NCI-H748 treated with DMSO at 0.1 percent for 48 hours (cell line): ENCODE data around the gene ZNF837.
"Not testable (repeated sequence)": the region's sequence is repeated elsewhere in the genome, so short reads cannot be mapped to it uniquely, and the experiment has no call there.

Source experiments
- DNase-seq: peaks from one replicate; lab custom pipeline; 2025; lab: John Stamatoyannopoulos, UW

The ZNF837 gene

DNA sequence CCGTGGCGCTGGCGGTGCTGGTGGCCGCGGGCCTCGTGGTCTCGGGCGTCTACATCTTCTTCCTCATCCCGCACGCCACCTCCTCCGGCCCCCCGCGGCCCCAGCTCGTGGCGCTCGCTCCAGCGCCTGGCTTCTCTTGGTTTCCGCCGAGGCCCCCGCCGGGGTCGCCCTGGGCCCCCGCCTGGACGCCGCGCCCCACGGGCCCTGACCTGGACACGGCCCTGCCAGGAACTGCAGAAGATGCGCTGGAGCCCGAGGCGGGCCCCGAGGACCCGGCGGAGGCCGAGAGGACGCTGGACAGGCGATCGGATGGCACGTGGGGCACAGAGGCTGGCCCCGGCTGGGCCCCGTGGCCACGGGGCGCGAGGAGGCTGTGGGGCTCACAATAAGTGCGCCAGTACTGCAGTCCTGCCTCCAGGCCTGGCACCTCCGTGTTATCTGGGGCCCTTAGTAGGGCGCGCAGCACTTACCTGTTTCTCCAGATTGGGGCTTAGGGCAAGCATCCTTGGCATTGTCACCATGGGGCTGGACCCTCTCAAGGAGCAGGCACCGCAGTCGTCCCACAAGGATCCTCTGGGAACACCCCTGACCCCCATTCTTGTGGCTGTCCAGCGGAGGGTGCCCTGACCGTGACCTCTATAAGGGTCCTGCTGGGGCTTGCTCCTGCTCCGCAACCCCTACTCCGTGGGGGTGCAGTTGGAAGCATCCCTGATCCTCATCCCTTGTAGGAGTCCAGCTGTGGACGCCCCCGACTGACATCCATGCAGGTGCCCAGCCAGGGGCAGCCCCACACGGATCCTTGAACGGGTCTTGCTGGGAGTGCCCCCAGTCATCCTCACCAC, 16.1 kb upstream of the ZNF837 start:
- DNase-seq: no peak

DNA sequence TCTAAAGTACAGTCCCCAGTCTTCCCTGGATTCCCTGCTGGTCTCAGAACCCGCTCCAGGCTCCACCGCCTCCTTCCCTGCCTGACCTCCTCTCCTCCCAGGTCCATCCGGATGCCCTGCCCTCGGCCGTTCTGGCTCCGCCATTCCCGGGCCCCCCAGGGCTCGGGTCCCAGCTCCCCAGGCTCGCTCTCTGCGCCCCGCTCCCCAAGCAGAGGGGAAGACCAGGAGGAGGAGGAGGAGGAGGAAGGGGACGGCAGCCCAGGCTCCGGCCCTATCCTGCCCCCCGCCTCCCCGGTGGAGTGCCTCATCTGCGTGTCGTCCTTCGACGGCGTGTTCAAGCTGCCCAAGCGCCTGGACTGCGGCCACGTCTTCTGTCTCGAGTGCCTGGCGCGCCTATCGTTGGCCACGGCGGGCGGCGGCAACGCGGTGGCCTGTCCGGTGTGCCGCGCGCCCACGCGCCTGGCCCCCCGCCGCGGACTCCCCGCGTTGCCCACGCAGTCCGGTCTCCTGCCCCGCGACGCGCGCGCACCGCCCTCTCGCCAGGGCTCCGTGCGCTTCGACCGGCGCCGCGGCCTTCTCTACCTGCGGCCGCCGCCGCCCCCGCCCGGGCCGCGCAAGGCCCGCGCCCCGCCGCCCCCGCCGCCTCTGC, 15.3 kb upstream of the ZNF837 start:
- DNase-seq: no peak

DNA sequence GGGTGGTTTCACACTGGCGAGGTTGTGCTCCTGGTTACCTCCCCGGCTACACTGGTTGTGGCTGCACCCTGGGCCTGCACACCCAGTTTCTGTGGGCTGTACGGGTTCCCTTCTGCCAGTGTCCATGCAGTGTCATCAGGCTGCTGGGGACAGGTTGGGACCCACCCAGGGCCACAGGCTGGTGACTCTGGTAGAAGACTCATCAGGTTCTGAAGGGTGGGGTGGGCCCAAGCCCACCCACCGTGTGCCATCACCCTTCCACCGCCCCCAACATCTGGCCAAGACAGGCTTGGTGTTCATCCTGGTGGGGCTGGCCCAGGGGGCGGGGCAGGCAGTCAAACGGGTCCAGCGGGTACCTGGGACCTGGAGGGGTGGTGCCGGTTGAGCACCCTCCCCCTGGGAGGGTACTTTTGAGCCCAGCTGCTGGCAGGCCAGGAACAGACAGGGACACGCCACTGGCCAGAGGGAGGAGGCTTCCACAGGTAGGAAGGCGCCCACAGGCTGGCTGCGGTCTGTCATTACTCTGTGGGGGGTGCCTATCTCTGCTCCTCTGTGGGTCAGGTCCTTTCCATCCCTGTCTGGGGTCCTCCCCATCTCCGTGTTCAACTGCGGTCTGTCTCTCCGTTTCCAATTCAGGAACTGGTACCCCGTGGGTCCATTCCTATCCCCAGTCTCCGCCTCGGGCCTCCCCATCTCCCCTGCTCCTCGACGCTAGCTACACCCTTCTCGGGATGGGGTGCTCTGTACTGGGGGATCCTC, 14.6 kb upstream of the ZNF837 start, which contains the start of gene RNF225:
Gene RNF225, plus strand, starts transcription at position 437 of the 759 bp plus-strand sequence. CDS start 434 bp downstream, outside the sequence.
- no peak for DNase-seq

DNA sequence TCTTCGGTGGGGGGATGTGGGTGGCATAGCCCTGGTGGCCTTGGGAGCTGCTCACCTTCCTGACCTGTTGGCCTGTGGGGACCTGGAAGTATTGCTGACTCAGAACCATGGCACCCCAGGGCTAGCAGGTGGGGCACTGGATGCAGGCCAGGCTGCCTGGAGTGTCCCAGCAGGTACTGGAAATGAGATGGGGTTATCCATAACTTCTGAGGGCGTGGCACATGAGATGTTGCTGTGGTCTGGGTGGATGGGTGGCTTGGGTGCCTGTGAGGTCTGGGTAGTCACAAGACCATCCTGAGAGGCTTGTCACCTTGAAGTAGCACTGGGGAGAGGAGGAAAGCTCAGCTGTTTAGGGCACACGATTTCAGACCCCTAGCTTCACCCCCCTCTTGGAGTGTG, 14.0 kb upstream of the ZNF837 start:
- DNase-seq: no peak

DNA sequence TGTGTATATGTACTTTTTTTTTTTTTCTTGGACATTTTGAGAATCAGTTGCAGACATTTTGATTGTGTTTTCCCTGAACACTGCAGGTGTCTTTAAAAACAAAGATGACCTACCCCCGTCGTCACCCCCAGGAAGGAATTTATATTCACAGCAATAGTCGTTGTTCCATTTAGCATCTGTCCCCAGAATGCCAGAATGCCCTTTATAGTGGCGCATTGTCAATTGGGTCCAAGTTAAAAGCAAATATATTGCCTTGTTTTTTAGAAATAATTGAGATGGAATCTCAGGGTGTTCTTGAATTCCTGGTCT, 12.8 kb upstream of the ZNF837 start:
- no peak for DNase-seq

DNA sequence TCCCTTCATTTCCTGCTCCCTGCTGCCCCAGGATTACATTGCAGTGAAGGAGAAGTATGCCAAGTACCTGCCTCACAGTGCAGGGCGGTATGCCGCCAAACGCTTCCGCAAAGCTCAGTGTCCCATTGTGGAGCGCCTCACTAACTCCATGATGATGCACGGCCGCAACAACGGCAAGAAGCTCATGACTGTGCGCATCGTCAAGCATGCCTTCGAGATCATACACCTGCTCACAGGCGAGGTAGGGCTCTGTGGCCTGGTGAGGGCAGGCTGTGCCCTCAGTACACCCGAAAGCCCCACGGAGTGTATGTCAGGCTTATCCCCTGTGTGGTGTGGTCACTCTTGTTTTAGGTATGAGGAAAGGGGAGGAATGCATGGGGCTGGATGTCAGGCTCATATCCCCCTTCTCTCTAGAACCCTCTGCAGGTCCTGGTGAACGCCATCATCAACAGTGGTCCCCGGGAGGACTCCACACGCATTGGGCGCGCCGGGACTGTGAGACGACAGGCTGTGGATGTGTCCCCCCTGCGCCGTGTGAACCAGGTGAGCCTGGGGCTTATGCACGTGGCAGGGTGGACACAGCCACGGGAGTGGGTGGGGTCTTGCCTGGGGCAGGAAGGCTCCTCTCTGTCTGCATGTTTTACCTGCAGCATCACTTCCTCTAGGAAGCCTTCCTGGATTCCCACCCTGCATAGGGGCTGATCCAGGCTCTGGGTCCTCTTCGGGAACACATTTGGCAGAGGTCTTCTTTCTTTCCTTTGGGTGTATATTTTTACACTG, 12.3 kb upstream of the ZNF837 start:
- DNase-seq: no peak

DNA sequence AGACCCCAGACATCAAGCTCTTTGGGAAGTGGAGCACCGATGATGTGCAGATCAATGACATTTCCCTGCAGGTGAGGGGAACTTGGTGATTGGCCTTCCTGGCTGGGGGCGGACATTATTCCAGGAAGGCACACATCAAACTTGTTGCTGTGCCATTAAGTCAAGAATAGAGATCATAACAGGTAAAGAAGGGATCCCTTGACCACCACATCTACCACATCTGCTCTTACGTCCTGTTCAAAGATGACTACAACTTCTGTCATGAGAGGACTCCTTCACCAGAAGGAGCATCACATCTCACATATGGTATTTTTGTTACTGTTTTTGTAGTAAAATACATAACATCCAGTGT, 7.3 kb upstream of the ZNF837 start:
- no peak for DNase-seq

DNA sequence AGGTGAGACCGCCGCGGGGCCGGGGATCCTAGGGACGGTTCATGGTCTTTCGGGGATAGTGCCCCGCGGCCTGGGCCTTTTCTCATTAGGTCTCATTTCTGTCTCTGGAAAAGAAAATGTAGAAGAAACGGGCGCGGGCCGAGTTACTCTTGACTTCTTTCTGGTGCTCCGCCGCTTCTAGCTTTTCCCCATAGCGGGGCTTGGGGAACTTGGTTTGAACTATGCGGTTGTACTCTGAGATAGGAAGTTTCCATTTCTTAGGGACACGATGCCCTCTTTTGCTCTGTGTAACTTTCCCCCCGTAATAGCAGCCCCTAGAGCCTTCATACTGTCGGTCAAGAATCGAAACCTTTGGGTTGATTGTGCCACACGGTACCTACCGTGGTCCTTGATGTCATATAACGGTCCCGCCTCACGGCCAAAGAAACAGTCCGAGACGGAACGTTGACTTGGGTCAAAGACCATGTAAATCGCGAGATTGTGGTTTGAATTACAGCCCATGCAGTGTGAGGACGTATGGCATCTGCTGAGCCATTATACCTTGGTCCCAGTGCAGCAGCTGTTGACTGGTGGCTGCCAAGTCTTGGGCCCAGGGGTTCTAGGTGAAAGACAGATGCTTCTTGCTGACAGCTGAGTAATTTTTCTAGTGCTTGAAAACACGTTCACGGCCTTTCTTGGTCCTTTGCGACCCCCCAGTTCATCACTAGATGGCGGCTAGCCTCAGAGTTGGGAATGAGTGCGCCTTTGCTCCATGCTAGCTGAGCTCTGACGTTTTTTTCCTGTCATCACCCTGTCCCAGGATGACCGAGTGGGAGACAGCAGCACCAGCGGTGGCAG, 6.7 kb upstream of the ZNF837 start:
- no peak for DNase-seq

DNA sequence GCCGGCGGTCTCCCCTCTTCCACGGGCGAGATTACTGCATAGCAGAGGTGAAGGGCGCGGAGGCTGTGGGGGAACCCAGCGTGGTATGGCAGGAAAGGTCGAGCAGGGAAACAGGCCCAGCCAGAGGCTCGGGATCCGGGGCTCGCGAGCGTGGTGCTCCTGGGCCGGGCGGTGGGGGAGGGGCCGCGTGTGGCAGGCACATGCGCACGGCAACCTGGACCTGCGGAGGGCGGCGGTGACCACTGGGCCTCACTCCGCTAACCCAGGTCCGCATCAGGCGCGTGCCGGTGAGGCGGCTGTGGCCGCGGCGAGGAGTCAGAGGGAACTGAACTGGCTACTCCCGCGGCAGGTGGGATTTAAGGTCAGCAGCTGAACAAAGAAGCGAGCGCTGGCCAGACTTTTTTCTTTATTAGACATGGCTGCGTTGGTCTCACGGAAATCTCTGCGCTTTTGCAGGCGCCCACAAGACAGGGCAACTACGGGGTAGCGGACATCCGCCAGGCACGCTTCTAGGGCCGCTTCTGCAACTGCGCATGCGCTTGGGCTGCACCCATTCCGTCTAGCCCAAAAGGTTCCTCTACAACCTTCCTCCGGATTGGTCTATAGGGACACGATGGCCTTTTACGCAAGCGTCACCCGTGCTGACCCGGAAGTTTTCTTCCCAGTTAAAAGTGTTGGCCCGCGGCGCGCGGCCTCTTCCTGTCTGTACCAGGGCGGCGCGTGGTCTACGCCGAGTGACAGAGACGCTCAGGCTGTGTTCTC, 5.9 kb upstream of the ZNF837 start, which contains the start of gene RPS5:
Gene RPS5, plus strand, starts transcription at position 694 of the 762 bp plus-strand sequence. CDS start 869 bp downstream, outside the sequence.
- peak; percentile 98 for DNase-seq

DNA sequence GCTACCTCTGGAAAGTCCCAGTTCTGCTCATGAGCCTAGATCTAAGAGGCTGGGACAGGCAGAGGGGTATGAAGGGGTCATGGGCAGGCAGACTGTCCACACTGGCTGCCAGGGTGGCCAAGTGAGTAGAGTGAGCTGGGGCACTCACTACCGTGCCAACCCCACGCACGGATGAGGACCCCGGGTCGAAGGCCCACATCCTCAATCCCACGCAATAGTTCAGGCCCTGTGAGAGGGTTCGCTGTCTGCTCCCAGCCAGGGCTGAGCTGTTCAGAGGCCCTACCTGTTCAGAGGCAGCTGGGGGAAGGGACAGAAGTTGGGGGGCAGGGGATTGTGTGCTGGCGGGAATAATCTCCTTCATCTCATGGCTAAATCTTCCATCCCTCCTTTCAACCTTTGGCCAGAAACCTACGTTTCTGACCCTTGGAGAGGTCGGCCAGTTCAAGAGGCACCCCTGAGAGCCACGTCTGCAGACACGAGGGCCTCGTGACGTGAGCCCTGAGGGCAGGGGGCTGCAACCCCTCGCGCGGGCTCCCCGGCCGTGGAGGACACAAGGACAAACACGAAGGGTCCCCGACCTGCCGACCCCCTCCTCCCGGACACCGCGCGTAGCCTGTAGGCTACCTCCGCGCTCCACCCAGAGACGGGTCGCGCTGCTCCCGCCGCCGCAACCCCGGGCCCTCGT, 5.2 kb upstream of the ZNF837 start:
- DNase-seq: no peak

DNA sequence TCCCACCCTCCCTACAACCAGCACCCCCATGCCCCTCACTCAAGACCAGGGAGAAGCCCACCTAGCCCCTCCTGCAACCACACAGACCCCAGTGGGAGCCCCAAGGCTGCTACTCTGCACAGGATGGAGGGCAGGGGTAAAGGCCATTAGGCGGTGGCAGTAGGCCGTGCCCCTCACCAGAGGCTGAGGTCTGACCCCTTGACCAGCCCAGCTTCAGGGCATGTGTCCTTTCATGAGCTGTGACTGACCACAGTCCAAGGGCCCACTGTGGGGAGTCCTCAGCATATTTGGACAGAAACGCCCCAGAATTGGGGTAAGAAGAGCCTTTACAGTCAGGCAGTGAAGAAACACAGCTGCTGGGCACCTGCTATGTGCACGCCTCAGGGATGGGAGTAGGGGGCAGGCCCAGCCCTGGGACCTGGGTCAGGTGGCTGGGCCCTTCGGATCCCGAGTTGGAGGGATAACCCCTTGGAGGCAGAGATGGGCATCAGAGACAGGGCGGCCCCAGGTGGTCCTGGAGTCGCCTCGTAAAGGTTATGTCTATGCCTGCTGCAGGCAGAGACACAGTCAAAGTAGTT, 4.6 kb upstream of the ZNF837 start:
- no peak for DNase-seq

DNA sequence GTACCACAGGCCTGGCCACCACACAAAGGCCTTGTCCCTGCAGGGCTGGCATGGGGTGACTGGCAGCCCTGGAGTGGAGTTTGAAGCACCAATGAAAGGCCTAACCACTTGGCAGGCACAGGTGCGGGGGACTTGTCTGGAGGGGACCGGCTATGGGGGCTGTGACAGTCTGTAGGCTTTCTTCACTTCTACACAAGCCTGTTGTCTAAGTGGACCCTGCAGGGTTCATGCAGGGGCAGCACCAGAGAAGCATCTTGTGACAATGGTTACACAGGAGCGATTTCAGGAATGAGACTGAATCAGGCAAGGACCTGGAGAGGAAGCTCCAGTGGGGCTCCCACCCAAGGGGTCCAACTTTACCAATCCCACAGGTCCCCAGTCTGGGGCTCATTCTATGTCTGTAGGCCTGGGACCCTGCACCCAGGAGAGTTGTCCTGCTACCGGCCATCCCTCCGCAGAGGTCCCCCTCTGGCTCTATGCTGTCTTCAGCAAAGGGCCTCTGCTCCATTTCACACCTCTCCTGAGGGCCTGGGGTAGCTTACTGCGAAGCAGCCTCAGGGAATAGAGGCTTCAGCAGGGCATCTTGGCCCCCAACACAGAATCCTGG, 2.3 kb upstream of the ZNF837 start:
- DNase-seq: no peak

DNA sequence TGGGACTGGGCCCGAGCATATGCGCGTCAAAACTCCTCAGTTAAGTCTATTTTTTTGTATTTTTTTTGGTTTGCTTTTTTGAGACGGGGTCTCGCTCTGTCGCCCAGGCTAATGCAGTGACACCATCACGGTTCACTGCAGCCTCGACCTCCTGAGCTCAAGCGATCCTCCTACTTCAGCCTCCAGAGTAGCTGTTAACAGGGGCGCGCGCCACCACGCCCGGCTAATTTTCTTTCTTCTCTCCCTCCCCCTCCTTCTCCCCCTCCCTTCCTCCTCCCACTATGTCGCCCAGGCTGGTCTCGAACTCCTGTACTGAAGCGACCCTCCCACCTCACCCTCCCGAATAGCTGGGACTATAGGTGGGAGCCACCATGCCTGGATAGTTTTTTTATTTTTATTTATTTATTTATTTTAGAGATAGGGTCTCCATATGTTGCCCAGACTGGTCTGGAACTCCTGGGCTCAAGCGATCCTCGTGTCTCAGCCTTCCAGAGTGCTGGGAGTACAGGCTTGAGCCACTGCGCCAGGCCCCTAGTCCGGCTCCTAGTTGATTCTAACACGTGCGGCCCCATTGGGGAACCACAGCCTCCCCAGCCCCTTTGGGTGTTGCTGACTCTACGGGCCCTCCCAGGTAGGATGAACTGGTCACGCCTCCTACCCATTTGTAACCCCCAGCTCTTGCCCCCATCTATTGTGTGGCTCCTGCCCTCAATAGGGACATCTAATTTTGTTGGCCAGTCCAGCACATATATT, 806 bp upstream of the ZNF837 start:
- DNase-seq: no peak

DNA sequence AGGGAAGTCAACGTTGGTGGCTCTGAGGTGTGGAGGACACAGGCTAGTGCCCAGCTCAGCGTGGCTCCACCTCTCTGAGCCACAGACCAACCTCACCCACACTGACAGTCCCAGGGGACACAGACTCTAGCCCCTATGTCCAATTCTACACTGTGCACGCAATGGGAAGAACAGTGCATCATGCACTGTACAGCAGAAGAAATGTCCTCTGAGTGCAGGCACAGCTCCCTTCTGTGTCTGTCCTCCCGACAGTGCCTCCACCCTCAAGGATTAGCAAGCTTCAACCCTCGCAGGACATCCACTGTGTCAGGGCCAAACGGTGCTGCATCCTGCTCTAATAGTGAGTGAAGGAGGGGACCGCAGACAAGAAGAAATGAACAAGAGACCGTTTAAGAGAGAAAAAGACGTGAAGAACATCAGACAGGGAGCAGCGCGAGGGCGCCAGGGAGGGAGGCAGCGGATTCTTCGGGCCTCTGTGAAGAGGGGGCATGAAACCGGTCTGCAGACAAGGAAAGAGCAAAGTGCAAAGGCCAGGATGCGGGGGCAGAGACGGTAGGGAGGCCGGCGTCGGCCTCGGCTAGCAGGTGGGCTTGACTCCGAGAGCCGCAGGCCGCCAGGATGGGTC, 681 bp downstream of the ZNF837 start:
- peak; percentile 53 for DNase-seq

DNA sequence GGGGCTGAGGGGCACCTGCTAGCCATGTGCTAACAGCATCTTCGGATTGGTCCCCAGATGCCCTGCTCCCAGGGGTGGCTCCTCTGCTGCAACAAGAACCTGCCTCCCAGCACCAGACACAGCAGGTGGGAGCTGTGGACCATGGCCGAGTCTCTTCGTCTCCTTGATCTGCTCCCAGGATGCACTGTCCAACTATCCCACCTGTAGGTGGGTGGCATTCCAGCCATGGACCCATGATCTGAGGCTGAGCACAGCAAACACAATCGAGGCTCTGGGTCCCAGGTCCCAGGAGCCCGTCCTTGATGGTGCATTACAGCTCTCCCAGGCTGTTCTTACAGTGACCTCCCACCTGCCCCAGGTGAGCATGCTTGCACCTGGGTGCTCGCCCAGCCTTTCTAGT, 1.6 kb downstream of the ZNF837 start:
- no peak for DNase-seq

DNA sequence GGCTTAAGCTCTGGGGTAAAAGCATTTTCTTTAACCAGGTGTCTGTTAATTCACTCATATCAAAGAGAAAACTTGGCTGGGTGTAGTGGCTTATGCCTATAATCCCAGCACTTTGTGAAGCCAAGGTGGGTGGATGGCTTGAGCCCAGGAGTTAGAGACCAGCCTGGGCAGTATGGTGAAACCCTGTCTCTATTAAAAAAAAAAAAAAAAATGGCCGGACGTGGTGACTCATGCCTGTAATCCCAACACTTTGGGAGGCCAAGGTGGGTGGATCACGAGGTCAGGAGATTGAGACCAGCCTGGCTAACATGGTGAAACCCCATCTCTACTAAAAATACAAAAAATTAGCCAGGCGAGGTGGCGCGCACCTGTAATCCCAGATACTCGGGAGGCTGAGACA, 4.1 kb downstream of the ZNF837 start:
- DNase-seq: not testable (repeated sequence)

DNA sequence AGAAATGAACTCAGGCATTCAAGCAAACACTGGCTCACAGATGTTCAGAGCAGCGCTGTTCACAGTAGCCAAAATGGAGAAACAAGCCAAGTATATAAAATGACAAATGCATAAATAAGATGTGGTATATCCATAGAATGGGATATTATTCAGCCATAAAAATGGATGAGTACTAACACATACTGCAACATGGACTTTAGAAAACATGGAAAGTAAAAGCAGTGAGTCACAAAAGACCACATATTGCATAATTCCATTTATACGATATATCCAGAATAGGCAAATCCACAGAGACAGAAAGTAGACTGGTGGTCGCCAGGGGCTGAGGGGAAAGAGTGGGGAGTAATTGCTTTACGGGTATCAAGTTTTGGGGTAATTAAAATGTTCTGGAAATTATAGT, 6.6 kb downstream of the ZNF837 start:
- no peak for DNase-seq
